GM13976 (cell line): ENCODE results near the gene CD7.

ENCODE experiments used
- DNase-seq: peaks from one replicate; pipeline ENCODE4 v3.0.0; 2012; ENCODE audit warnings: low spot score
- in situ Hi-C: fragments of 300-500 bp; cut with MboI; formaldehyde crosslinking; loops from one replicate; pipeline ENCODE4 v1.12.0; 2022; ENCODE audit warnings: low sequenced_read_pairs, mixed read lengths, inconsistent platforms; ENCODE audit not compliant: unreplicated experiment
- TF ChIP-seq, protein P1 (sequence below): IDR thresholded peaks from 2 replicates; pipeline ENCODE4 v1.5.1; 2012; ENCODE audit warnings: borderline replicate concordance, mild to moderate bottlenecking; ENCODE audit not compliant: insufficient read depth; ENCODE audit errors: extremely low read depth, missing control alignments, control extremely low read depth

The CD7 gene

DNA sequence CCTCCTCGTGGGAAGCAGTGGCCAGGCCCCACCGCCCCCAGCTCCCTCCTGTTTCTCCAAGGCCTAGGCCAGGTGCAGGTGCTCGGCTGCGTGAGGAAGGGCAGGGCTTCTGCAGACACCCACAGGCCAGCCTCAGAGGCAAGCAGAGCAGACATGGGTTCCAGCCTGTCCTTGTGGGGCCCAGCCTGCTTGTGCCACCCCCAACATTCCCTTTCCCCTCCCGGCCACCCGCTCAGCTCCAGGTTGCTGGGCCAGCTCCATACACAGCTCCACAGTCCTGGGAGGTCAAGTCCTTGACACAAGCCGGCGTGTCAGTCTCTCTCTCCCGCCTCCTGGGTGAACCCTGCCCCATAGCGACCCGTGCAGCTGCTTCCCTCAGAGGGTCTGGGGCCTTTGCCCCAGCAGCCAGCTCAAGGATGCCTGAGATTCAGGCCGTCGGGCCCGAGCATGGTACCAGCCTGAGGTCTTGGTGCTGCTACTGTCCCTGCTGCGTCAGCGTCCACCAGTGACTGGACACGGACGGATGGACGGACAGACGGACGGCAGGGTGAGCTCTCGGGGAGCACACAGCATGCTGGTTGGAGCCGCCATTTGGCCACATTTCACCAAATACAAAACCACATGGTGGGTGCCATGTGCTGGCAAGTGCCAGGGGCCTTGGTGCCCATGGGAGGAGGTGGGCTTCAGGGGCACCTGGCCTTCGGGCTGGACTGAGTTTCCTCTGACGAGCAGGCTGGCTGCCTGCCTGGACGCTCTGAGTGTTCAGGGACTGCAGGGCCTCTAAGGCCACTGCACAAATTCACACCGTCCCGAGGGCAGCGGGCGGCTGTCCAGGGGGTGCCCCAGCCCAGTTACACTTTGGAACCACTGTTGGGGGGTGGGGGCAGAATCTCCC, 8.1 kb upstream of the CD7 start:
- TF ChIP-seq, protein P1, sequence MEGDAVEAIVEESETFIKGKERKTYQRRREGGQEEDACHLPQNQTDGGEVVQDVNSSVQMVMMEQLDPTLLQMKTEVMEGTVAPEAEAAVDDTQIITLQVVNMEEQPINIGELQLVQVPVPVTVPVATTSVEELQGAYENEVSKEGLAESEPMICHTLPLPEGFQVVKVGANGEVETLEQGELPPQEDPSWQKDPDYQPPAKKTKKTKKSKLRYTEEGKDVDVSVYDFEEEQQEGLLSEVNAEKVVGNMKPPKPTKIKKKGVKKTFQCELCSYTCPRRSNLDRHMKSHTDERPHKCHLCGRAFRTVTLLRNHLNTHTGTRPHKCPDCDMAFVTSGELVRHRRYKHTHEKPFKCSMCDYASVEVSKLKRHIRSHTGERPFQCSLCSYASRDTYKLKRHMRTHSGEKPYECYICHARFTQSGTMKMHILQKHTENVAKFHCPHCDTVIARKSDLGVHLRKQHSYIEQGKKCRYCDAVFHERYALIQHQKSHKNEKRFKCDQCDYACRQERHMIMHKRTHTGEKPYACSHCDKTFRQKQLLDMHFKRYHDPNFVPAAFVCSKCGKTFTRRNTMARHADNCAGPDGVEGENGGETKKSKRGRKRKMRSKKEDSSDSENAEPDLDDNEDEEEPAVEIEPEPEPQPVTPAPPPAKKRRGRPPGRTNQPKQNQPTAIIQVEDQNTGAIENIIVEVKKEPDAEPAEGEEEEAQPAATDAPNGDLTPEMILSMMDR: no peak
- in situ Hi-C loops: no loop called here
- DNase-seq: no peak

GRCh38 chr17:82324566-82325285, 7.3 kb upstream of the CD7 start:
- in situ Hi-C loops: no loop called here
- DNase-seq: no peak
- TF ChIP-seq, protein P1: no peak

GRCh38 chr17:82323514-82324234, 6.3 kb upstream of the CD7 start:
- TF ChIP-seq, protein P1: no peak
- in situ Hi-C loops: no loop called here
- DNase-seq: no peak

DNA sequence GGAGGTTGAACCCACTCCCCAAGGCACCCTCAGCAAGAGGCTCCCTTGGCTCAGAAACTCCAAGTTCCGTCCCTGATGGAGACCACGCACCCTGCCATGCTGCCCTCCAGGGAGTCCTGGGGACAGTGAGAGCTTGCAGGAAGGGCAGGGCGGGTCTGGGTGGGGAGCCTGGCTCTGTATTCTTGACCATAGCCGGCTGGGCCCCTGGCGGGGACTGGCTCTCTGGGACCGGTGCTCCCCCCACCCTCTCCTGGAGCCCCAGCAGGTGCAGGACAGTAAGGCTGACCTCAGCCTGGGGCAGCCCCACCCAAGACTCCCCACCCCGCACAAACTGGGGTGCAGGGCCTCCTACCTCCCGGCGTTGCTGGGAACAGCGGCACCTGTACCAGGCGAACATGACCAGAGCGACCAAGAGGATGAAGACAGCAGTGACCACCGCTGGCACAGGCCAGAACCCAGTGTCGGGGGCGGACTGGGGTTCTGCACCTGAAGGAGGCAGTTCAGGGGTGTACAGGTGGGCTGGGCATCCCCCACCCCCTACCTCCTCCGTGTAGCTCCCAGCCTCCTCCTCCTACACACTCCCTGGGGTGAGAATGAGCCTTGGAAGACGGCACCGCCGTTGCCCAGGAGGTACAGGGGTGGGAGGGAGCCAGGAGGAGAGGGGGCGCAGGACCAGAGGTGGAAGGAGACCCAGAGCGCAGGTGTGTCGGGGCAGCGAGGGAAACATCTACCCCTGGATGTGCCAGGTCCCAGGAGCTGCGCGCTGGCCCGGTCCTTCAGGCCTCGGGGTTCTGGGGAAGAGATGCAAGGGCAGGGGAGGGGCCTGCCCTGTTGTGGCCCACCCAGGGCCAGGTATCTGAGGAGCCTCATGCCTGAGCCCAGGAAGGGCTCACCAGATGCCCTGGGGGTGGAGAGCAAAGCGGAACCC, 5.4 kb upstream of the CD7 start:
- TF ChIP-seq, protein P1: no peak
- DNase-seq: no peak
- in situ Hi-C loops: no loop called here

GRCh38 chr17:82321947-82322466, 4.6 kb upstream of the CD7 start:
- DNase-seq: no peak
- in situ Hi-C loops: no loop called here
- TF ChIP-seq, protein P1: no peak
